H1 (cell line): ENCODE results near the gene LHPP. TPM values are rescaled to one million over a fixed set of nuclear protein-coding genes. Genes with fewer than 3 reads are reported as not detected.

Experiments
- EP300 ChIP-seq, 2 experiments: IDR thresholded peaks; 1 replicate in 1 of 2; 2 replicates in 1 of 2; pipeline ENCODE4 v1.6.1; 2011 to 2012; ENCODE audit warnings: low read depth in 2 of 2, low read length in 2 of 2, mild to moderate bottlenecking in 2 of 2, borderline replicate concordance in 1 of 2, inconsistent platforms in 1 of 2, moderate library complexity in 1 of 2
- RFX5 ChIP-seq: IDR thresholded peaks from 2 replicates; pipeline ENCODE4 v1.6.1; 2011; ENCODE audit warnings: low read depth, low read length, improper control_type of control experiment, borderline replicate concordance
- polyA plus RNA-seq, 7 experiments: library from polyadenylated mRNA; depleted of rRNA in 3 of 7; stranded (reverse) in 5 of 7; unstranded in 2 of 7; fragments of >200 nt in 5 of 7; fragments of 200-250 nt in 2 of 7; gene quantifications; 1 replicate in 5 of 7; 2 replicates in 1 of 7; 4 replicates in 1 of 7; pipeline versions ENCODE4 v1.2.1 to v1.2.3, GENCODE V29; 2011 to 2013; ENCODE audit warnings: missing spikeins in 2 of 7, mixed read lengths in 2 of 7
- total RNA-seq: library from RNA; stranded (reverse); fragmentation: NEBNext Ultra II Directional; extraction: Animal tissue kit (Norgen Biotek cat#: 25700); gene quantifications from 2 replicates; pipeline ENCODE4 v1.2.1, GENCODE V29; 2021

LHPP gene
- total and polyA plus RNA-seq, 2 of the 8 experiments (the other 6 are each of a cell fraction or from before 2014, with no cell fraction given) = 26.0 to 45.0 TPM

- no peak for TF ChIP-seq EP300 (IDR thresholded peaks at IDR 0.05; ENCODE audit: borderline replicate concordance in 1 of 2, low read depth in 2 of 2, low read length in 2 of 2)
- TF ChIP-seq RFX5 = no peak
Observed at GRCh38 chr10:124552691-124553276, 91.2 kb downstream of the LHPP start (continued).
